CD4-positive, alpha-beta T cell treated with Interleukin-6 at 100 ng/mL for 8 hours (primary cell): ENCODE data around the gene GCDH.

Source experiments
- DNase-seq: peaks from one replicate; pipeline ENCODE4 v3.0.0-alpha.2; 2020; ENCODE audit warnings: mixed read lengths, low spot score

Gene GCDH

DNA sequence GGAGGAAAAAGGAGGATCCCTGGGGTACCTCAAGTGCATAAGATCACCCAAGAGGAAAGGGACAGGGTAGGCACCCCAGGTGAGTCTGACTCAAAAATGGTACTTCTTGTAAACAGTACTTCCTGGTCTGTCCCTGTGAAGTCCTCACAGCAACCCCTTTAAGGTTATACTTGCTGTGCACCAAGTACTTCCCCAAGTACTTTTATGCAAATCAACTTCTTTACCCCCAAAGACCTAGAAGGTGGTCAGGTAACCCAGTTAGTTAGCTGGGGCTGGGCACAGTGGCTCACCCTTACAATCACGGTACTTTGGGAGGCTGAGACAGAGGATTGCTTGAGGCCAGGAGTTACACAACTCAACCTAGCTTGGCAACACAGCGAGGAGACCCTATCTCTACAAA is 49.9 kb downstream of the GCDH start:
- DNase-seq, result no peak

DNA sequence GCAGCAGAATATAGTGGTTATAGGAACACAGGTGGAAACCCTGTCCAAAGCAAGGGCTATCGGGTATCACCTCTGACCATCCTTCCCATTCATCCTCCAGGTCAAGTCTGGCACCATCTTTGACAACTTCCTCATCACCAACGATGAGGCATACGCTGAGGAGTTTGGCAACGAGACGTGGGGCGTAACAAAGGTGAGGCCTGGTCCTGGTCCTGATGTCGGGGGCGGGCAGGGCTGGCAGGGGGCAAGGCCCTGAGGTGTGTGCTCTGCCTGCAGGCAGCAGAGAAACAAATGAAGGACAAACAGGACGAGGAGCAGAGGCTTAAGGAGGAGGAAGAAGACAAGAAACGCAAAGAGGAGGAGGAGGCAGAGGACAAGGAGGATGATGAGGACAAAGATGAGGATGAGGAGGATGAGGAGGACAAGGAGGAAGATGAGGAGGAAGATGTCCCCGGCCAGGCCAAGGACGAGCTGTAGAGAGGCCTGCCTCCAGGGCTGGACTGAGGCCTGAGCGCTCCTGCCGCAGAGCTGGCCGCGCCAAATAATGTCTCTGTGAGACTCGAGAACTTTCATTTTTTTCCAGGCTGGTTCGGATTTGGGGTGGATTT is 52.6 kb downstream of the GCDH start:
- DNase-seq, result no peak

DNA sequence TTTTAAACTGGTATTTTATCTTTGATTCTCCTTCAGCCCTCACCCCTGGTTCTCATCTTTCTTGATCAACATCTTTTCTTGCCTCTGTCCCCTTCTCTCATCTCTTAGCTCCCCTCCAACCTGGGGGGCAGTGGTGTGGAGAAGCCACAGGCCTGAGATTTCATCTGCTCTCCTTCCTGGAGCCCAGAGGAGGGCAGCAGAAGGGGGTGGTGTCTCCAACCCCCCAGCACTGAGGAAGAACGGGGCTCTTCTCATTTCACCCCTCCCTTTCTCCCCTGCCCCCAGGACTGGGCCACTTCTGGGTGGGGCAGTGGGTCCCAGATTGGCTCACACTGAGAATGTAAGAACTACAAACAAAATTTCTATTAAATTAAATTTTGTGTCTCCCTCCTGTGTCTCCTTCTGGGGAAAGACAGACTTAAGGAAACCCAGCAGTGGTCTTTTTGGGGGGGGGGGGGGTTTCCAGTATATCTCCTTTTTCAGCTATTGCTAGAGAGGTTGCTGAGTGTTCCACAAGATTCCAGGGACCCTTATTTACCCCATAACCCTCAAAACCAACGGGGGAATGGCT is 53.2 kb downstream of the GCDH start:
- DNase-seq, result no peak

DNA sequence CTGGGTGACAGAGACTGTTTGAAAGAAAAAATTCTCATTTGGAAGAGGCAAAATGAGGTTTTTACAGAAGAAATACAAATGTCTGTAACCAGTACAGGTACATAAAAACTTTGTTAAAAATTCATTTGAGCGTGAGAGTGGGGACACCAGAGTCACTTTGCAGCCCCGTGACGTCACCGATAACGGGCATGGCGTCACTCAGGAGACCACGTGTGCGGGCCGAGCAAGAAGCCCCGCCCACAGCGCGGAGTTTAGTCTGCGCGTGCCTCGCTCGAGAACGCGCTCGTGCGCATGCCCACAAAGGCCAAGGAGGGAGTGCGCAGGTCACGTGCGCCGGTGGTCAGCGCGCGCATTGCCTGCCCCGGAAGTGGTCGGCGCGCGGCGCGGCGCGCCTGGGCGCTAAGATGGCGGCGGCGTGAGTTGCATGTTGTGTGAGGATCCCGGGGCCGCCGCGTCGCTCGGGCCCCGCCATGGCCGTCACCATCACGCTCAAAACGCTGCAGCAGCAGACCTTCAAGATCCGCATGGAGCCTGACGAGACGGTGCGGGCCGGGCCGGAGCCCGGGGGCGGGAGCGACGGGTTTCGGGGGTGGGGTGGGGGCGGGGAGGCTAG is 54.6 kb downstream of the GCDH start, which contains the start of gene RAD23A:
Gene RAD23A, plus strand, starts transcription at position 384 of the 613 bp plus-strand sequence. Its CDS starts 87 bp downstream, at position 471.
- DNase-seq, result peak; percentile 96

DNA sequence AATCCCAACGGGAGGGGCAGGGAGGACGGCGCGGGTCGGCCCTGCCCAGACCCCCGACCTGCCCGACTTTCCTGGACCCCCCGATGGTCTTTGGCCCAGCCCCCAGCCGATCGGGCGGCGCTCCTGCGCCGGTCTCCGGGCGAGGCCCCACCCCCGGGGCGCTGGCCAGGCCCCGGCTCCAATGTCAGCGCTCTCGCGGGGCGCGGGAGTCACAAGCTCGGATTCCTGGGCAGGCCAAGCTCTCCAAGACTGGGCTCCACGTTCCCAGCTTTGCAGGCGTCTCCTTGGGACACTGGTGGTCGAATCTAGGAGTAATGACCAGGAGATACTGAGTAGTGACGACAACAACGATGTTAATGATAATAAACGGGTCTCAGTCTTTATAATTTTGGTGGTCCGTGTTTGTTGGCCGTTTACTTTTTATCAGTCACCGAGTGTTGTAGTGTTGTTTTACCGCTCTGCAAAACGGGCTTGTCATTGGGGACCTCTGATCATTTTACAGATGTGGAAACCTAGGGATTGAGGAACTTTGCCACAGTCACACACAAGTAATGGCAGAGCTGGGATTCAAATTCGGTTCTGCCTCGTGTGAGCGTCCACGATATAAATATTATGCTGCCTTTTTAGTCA is 55.2 kb downstream of the GCDH start:
- peak; percentile 27 for DNase-seq

DNA sequence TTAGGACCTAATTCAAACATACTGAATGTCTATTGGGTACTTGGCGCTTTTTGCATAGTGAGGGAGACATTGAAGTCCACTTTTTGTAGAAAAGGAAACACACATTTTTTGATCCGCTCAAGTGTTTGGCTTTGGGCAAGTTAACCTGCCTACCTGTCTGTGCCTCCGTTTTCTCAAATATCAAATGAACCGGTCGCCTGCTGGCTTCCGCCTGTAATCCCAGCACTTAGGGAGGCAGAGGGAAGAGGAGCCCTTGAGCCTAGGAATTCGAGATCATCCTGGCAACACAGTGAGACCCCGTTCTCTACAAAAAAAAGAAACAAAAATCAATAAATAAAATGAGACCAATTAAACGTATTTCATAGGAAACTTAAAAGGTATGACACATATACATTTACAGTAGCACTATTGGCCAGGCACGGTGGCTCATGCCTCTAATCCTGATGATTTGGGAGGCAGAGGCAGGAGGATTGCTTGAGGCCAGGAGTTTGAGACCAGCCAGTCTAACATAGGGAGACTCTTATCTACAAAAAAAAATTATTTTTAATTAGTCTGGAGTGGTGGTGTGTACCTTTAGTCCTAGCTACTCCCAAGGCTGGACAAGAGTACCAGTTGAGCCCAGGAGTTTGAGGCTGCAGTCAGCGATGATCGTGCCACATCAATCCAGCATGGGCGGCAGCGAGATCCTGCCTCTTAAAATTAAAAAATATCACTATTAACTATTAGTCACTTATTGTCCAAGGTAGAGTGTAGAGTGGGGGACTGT is 56.0 kb downstream of the GCDH start:
- DNase-seq, result no peak

DNA sequence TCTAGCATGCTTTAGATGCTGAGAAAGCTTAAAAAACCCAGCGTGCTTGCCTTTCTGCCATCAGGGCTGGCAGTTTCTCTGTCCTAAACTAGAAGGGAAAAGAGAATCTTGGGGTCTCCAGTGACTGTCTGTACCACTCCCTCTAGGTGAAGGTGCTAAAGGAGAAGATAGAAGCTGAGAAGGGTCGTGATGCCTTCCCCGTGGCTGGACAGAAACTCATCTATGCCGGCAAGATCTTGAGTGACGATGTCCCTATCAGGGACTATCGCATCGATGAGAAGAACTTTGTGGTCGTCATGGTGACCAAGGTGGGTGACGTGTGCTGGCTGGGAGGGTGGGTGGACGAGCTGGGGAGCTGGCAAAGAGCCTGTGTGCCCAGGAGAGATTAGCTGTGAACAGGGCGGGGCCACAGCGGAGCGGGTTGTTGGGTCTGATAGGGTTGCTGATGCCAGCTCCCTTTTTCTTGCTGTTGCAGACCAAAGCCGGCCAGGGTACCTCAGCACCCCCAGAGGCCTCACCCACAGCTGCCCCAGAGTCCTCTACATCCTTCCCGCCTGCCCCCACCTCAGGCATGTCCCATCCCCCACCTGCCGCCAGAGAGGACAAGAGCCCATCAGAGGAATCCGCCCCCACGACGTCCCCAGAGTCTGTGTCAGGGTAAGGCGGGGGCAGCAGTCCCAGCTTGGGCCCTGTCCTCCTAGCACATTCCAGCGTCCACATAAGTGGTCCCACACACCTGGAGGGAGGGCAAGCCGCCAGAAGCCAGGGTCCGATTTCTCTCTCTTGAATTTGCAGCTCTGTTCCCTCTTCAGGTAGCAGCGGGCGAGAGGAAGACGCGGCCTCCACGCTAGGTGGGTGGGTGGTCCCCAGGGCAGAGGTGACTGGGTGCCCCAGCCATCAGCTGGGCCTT is 57.0 kb downstream of the GCDH start:
- no peak for DNase-seq

DNA sequence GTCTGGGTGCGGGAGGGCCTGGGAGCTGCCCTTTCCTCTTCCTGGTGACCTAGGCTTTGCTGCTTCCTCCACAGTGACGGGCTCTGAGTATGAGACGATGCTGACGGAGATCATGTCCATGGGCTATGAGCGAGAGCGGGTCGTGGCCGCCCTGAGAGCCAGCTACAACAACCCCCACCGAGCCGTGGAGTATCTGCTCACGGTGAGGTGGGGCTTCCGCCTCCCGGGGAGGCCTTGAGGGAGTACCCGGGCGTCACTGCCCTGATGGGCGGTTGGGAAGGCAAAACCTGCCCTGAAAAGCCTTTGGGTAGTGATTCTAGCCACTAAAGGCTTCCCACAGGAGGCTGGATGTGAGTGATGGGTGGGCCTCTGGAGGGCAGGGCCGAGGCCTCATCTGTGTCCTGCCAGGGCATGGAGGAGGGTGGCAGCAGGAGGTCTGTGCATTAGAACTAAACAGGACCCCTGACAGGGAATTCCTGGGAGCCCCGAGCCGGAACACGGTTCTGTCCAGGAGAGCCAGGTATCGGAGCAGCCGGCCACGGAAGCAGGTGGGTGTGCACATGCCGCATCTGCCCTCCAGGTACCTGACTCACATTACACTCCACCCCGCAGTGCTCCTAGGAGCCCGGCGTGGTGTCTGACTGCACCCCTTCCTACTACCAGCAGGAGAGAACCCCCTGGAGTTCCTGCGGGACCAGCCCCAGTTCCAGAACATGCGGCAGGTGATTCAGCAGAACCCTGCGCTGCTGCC is 57.8 kb downstream of the GCDH start:
- no peak for DNase-seq
